Mucosa of descending colon (tissue), 3 donors: ENCODE data around the gene RASGRP3. TPM values are rescaled to one million over a fixed set of nuclear protein-coding genes. Genes with fewer than 3 reads are reported as not detected.

Experiments used
- ATAC-seq: fragments of 200-7000 bp; cut with Tn5 transposase; one replicate; pipeline ENCODE4 v1.9.1; 2020; ENCODE audit warnings: mild to moderate bottlenecking, moderate library complexity
- DNase-seq, 3 donors: peaks; one replicate each; pipeline ENCODE4 v3.0.0-alpha.2; 2020
- H3K36me3 ChIP-seq: fragments of 200-600 bp; one replicate; pipeline ENCODE4 v1.8.0; 2021; ENCODE audit warnings: low read depth, mild to moderate bottlenecking
- H3K4me1 ChIP-seq: fragments of 200-600 bp; one replicate; pipeline ENCODE4 v1.8.0; 2021; ENCODE audit warnings: low read depth, mild to moderate bottlenecking
- H3K4me3 ChIP-seq: fragments of 200-600 bp; one replicate; pipeline ENCODE4 v1.8.0; 2021; ENCODE audit warnings: mild to moderate bottlenecking
- H3K9me3 ChIP-seq: fragments of 200-600 bp; one replicate; pipeline ENCODE4 v1.8.0; 2021; ENCODE audit warnings: mild to moderate bottlenecking
- intact Hi-C, 2 donors: fragments of 100-400 bp; cut with DNase I in 1 of 2; cut with micrococcal nuclease in 1 of 2; formaldehyde crosslinking; loops; one replicate each; pipeline versions ENCODE4 v1.11.0 to v1.11.1; 2022; cut with DNase I, micrococcal nuclease
- total RNA-seq, 3 donors: library from RNA; stranded (reverse); fragmentation: NEBNext Ultra II Directional in 2 of 3; extraction: Animal tissue kit (Norgen Biotek cat#: 25700) in 2 of 3; gene quantifications; one replicate each; pipeline versions ENCODE4 v1.2.1 to v1.2.4, GENCODE V29; 2021 to 2023
- TF ChIP-seq, protein P1 (sequence below): fragments of 200-600 bp; IDR thresholded peaks from one replicate; pipeline ENCODE4 v1.8.0; 2022; ENCODE audit warnings: antibody characterized with exemption, mild to moderate bottlenecking
- donor health status: DM: no; HTN: no; CAD: no; lungs with moderate emphysema.
- donor health status: DM: no; HTN: no; CAD: no.
- donor health status: DM: no; HTN: yes; CAD: no.

Gene RASGRP3
- total RNA-seq, 3 donors from 2014 or later = 3.8 to 6.1 (median 5.4) TPM

DNA sequence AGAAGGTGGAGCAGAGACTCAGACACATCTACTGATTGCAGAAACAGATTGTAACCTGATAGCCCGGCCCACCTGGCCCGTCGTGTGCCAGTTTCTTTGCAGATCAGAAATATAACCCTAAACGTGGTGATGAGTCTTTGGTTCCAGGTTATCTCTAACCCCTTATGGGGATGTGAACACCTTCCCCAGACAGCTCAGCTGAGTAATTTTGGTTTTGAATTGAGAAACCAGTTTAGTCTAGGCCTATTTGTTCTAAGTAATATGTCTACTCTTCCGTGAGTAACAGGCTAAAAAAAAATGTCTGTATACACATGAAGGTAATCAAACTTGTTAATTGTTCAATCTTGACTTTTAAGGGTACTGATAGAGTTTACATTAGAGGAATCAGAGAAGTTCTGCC, 35.7 kb downstream of the RASGRP3 start:
- no peak overlapping the region for H3K4me3 ChIP-seq
- ATAC-seq (no peak), DNase-seq (no peak)
- intact Hi-C loops = no loop called here
- no peaks in the 10 kb centered on the region for H3K36me3 ChIP-seq
- TF ChIP-seq, protein P1, sequence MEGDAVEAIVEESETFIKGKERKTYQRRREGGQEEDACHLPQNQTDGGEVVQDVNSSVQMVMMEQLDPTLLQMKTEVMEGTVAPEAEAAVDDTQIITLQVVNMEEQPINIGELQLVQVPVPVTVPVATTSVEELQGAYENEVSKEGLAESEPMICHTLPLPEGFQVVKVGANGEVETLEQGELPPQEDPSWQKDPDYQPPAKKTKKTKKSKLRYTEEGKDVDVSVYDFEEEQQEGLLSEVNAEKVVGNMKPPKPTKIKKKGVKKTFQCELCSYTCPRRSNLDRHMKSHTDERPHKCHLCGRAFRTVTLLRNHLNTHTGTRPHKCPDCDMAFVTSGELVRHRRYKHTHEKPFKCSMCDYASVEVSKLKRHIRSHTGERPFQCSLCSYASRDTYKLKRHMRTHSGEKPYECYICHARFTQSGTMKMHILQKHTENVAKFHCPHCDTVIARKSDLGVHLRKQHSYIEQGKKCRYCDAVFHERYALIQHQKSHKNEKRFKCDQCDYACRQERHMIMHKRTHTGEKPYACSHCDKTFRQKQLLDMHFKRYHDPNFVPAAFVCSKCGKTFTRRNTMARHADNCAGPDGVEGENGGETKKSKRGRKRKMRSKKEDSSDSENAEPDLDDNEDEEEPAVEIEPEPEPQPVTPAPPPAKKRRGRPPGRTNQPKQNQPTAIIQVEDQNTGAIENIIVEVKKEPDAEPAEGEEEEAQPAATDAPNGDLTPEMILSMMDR = no peak
- no peaks in the 10 kb centered on the region for H3K9me3 ChIP-seq
- no peaks in the 10 kb centered on the region for H3K4me1 ChIP-seq

DNA sequence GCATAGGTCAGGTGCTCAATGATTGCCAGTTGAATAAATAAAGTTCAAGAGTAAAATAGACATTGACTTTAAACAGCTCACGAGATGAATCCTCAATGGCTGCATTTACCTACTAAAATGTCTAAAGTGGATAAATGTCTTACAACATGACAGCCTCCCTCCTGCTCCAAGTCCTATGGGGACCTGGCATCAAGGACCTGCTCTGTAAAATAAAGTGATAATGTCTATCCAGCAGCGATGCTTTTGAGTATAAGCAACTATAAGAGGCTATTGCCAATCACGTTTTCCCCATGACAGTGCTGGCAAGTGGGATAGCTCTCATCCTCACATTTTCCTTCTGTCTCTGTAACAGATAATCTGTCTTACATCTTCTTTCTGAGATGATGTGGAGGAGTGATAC, 37.0 kb downstream of the RASGRP3 start:
- DNase-seq (no peak), ATAC-seq (no peak)
- H3K4me3 ChIP-seq = no peak overlapping the region
- intact Hi-C loops = no loop called here
- no peaks in the 10 kb centered on the region for H3K4me1 ChIP-seq
- no peaks in the 10 kb centered on the region for H3K9me3 ChIP-seq
- TF ChIP-seq, protein P1 = no peak
- no peaks in the 10 kb centered on the region for H3K36me3 ChIP-seq

DNA sequence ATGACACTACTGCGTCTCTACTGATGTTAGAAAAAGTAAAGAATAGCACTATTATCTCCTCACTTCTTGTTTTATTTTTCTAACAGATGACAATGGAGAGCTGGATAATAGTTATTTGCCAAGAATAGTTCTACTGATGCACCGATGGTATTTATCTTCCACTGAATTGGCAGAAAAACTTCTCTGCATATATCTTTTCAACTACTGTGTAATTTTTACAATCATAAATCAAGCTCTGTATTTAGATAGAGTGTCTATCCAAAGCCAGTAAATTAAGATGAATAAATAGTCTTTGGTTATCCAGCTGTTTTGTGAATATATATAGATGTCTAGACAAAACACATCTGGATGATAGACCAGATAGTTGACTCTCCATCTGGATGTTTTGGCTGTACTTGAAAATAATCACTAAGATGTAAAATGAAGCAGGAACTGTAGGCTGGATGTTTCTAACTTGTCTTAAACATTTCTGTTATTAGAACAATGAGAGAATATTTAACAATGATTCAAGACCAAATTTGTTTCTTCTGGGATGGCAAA, 40.1 kb downstream of the RASGRP3 start:
- DNase-seq (no peak), ATAC-seq (no peak)
- Histone ChIP-seq H3K9me3 (no peaks in the 10 kb centered on the region), H3K36me3 (no peaks in the 10 kb centered on the region), H3K4me3 (no peak overlapping the region), H3K4me1 (no peaks in the 10 kb centered on the region)
- TF ChIP-seq, protein P1 = no peak
- intact Hi-C loops = no loop called here

DNA sequence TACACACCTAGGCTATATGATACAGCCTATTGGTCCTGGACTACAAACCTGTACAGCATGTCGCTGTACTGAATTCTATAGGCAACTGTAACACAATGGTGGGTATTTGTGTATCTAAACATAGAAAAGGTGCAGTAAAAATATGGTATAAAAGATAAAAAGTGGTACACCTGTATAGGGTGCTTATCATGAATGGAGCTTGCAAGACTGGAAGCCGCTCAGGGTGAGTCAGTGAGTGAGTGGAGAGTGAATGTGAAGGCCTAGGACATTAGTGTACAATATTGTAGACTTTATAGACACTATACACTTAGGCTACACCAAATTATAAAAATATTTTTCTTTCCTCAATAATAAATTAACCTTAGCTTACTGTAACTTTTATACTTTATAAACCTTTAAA, 41.8 kb downstream of the RASGRP3 start:
- TF ChIP-seq, protein P1 = no peak
- Histone ChIP-seq H3K36me3 (no peaks in the 10 kb centered on the region), H3K4me1 (no peaks in the 10 kb centered on the region), H3K9me3 (no peaks in the 10 kb centered on the region), H3K4me3 (no peak overlapping the region)
- ATAC-seq (no peak), DNase-seq (no peak)
- intact Hi-C loops = no loop called here

DNA sequence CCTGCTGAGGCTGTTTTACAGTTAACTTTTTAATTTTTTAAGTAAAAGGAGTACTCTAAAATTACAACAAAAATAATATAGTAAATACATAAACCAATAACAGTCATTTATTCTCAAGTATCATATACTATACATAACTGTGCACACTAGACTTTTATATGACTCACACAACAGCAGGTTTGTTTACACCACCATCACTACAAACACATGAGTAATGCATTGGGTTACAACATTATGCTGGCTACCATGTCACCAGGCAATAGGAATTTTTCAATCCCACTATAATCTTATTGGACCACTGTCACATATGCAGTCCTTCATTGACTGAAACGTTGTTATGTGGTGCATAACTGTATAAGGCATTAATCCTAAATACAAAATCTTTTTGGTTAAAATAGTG, 42.5 kb downstream of the RASGRP3 start:
- intact Hi-C loops = no loop called here
- Histone ChIP-seq H3K36me3 (no peaks in the 10 kb centered on the region), H3K9me3 (no peaks in the 10 kb centered on the region), H3K4me3 (no peak overlapping the region), H3K4me1 (no peaks in the 10 kb centered on the region)
- no peak for DNase-seq
- ATAC-seq = no peak
- TF ChIP-seq, protein P1 = no peak

DNA sequence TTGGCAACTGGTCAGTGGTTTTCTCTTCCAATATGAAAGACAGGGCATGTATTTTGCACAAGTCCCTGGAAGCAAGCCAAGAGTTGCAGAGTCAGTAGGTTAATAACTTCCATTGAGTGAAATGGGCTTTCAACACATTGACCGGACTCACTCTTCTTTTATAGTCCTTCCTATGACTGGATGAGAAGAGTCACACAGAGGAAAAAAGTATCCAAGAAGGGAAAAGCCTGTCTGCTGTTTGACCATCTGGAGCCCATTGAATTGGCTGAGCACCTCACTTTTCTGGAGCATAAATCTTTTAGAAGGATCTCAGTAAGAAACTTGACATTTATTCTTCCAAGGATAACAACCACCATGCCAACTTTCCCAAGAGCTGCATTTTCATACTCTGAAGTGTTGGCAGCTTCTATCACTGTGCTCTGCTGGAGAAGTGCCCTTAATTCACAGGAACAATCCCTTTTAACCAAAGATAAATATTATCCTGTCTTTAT, 45.4 kb downstream of the RASGRP3 start:
- intact Hi-C loops = no loop called here

More for the DNA sequence above, 45.4 kb downstream of the RASGRP3 start:
- H3K9me3 ChIP-seq = no peaks in the 10 kb centered on the region
- H3K4me1 ChIP-seq = no peaks in the 10 kb centered on the region
- no peak overlapping the region for H3K4me3 ChIP-seq
- DNase-seq = no peak
- no peaks in the 10 kb centered on the region for H3K36me3 ChIP-seq
- no peak for ATAC-seq
- TF ChIP-seq, protein P1 = no peak
